ENCODE data around the gene MRPS12.
"Not testable (repeated sequence)": the region's sequence is repeated elsewhere in the genome, so short reads cannot be mapped to it uniquely, and the experiment has no call there.

MRPS12 gene

DNA sequence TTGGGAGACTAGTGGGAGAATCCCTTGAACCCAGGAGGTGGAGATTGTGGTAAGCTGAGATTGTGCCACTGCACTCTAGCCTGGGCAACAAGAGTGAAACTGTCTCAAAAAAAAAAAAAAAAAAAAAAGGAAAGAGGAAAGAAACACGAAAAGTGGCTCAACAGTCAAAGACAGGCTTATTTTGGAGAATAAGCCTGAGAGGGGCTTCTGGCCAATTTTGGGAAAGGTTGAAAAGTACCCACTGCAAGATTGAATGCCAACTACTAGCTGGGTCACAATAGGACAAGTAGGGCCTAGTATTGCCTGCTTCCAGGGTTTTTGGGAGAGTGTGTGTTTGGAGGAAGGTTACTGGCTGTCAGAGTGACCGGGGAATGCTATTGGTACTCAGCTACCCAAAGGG is 27.6 kb downstream of the MRPS12 start:
- DNase-seq (ENCODE audit: low read depth) = no peak
- TF ChIP-seq, protein P1, sequence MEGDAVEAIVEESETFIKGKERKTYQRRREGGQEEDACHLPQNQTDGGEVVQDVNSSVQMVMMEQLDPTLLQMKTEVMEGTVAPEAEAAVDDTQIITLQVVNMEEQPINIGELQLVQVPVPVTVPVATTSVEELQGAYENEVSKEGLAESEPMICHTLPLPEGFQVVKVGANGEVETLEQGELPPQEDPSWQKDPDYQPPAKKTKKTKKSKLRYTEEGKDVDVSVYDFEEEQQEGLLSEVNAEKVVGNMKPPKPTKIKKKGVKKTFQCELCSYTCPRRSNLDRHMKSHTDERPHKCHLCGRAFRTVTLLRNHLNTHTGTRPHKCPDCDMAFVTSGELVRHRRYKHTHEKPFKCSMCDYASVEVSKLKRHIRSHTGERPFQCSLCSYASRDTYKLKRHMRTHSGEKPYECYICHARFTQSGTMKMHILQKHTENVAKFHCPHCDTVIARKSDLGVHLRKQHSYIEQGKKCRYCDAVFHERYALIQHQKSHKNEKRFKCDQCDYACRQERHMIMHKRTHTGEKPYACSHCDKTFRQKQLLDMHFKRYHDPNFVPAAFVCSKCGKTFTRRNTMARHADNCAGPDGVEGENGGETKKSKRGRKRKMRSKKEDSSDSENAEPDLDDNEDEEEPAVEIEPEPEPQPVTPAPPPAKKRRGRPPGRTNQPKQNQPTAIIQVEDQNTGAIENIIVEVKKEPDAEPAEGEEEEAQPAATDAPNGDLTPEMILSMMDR (IDR thresholded peaks at IDR 0.05; ENCODE audit: control insufficient read depth, insufficient read depth, low read depth, low read length, missing control alignments) = no peak
- H3K4me3 ChIP-seq (ENCODE audit: control insufficient read depth, low read depth, low read length) = no peak overlapping the region

DNA sequence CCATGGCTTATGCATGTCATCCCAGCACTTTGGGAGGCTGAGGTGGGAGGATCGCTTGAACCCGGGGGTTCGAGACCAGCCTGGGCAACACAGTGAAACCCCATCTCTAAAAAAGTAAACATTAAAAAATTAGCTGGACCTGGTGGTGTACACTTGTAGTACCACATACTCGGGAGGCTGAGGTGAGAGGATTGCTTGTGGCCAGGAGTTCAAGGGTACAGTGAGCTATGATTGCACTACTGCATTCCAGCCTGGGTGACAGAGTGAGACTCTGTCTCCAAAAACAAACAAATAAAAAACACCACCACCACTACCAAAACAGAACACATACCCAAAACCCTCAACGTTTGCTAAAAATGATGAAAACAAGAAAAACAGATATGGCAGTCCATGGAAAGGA is 28.9 kb downstream of the MRPS12 start:
- no peak overlapping the region for H3K4me3 ChIP-seq (ENCODE audit: control insufficient read depth, low read depth, low read length)
- no peak for DNase-seq (ENCODE audit: low read depth)
- TF ChIP-seq, protein P1 (IDR thresholded peaks at IDR 0.05; ENCODE audit: control insufficient read depth, insufficient read depth, low read depth, low read length, missing control alignments) = no peak

DNA sequence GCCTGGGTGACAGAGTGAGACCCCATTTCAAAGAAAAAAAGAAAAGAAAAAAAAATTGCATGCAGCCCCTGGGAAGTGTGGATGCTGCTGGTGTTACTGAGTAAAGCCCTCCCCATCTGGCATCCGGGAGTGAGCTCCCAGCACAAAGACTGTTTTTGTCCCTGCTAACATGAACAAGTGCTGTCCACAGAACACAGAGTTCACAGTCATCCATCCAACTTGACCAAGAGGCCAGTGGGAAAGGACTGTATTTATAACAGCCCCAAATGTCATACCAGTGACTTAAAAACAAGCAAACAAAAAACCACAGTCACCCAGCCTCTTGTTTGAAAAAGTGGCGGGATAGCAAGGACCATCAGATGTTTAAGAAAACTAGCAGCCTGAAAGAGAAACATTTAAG is 34.0 kb downstream of the MRPS12 start:
- TF ChIP-seq, protein P1 (IDR thresholded peaks at IDR 0.05; ENCODE audit: control insufficient read depth, insufficient read depth, low read depth, low read length, missing control alignments) = no peak
- H3K4me3 ChIP-seq (ENCODE audit: control insufficient read depth, low read depth, low read length) = no peak overlapping the region

DNA sequence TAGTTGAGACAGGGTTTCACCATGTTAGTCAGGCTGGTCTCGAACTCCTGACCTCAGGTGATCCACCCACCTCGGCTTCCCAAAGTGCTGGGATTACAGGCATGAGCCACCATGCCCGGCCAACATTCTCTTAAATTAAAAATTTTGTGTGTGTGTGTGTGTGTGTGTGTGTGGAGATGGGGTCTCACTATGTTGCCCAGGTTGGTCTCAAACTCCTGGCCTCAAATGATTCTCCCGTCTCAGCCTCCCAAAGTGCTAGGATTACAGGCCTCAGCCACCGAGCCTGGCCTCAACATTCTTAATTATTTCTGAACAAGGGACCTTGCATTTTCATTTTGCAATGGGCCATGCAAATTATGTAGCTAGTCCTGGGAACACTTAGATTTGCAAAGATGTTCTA is 35.4 kb downstream of the MRPS12 start:
- H3K4me3 ChIP-seq (ENCODE audit: control insufficient read depth, low read depth, low read length); DNase-seq (ENCODE audit: low read depth): not testable (repeated sequence)

More for the DNA sequence above, 34.0 kb downstream of the MRPS12 start:
- no peak for DNase-seq (ENCODE audit: low read depth)

DNA sequence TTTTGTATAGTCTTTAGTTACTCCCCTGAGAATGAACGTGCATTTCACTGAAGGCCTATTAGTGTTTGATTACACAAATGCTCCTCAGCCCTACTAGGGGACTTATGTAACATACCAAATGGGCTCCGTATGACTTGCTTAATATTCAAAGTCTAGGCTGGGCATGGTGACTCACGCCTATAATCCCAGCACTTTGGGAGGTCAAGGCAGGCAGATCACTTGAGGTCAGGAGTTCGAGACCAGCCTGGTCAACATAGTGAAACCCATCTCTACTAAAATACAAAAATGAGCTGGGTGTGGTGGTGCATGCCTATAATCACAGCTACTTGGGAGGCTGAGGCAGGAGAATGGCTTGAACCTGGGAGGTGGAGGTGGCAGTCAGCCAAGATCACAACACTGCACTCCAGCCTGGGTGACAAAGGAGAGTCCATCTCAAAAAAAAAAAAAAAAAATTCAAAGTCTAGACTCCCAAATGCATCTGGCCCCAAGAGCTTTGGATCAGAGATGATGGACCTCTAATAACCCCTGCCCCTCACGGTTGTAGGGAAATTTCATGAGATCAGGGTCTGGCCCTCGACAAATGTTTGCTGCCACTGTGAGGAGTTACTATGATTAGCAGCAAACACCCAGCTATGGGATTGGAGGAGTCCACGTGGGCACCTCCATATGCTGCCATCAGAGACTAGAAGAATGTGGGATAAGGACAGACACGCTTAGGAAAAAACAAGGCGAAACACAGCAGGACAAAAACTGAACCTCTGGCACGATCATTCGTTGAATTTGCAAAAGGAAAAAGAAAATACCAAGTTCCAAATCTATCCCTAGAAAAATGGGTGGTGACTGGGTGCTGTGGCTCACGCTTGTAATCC is 40.2 kb downstream of the MRPS12 start:
- TF ChIP-seq, protein P1 (IDR thresholded peaks at IDR 0.05; ENCODE audit: control insufficient read depth, insufficient read depth, low read depth, low read length, missing control alignments) = no peak
- DNase-seq (ENCODE audit: low read depth) = peak; percentile 31
- H3K4me3 ChIP-seq (ENCODE audit: control insufficient read depth, low read depth, low read length) = no peak overlapping the region

DNA sequence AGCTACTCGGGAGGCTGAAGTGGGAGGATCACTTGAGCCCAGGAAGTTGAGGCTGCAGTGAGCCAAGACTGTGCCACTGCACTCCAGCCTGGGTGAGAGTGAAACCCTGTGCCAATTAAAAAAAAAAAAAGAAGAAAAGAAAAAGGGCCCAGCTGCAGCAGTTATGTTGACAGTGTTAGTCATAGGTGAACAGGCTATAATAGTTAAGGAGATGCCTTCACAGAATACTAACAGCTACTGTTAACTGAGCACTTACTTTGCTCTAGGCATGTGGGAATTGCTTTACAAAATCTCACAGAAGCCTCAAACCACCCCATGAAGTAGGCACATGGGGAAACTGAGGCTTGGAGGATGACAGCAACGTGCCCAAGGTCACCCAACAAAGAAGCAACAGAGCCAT is 40.9 kb downstream of the MRPS12 start:
- no peak overlapping the region for H3K4me3 ChIP-seq (ENCODE audit: control insufficient read depth, low read depth, low read length)
- DNase-seq (ENCODE audit: low read depth) = no peak
- TF ChIP-seq, protein P1 (IDR thresholded peaks at IDR 0.05; ENCODE audit: control insufficient read depth, insufficient read depth, low read depth, low read length, missing control alignments) = no peak

DNA sequence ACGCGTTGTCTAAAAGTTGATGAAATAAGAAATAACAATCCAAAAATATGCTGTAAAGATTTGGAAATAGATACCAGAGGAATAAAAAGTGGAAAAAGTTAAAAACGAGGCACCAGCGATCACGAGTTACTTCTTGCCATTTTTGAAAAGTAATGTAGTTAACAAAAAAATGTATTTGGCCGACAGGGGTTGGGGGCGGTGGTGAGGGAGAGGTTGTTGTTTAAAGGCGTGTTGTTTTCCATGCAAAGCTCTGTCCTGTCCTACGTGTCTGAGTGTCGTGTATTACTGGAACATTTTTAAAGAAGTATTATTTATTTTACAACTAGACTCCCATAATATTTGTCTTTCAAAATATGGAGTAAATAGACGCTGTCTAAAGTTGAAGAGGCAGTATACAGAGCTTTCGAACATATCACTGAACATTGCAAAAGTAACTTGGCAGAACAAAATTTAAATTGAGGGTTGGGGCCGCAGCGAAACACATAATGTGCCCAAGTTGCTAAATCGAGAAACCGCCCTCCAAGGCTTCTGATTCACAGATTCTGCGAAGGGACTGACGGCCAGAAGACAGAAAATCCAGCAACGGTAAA is 44.0 kb downstream of the MRPS12 start:
- DNase-seq (ENCODE audit: low read depth) = no peak
- H3K4me3 ChIP-seq (ENCODE audit: control insufficient read depth, low read depth, low read length) = peak overlapping the region; percentile 68
- TF ChIP-seq, protein P1 (IDR thresholded peaks at IDR 0.05; ENCODE audit: control insufficient read depth, insufficient read depth, low read depth, low read length, missing control alignments) = no peak

Measured in AG09309 (cell line).